Liver (tissue), 3 donors: ENCODE results near the gene LGALS12.

Source experiments
- MAX ChIP-seq: IDR thresholded peaks from 2 replicates; pipeline ENCODE4 v1.6.1; 2016; ENCODE audit warnings: antibody characterized with exemption
- TAF1 ChIP-seq: conservative IDR thresholded peaks from 2 replicates; pipeline ENCODE4 v1.6.1; 2016; ENCODE audit warnings: antibody characterized with exemption, mild to moderate bottlenecking
- TF ChIP-seq, protein P1 (sequence below): fragments of 150-350 bp; IDR thresholded peaks from 2 replicates; pipeline ENCODE4 v1.5.1; 2017; ENCODE audit warnings: improper control_type of control experiment, low read depth, low read length; ENCODE audit not compliant: missing input control
- donor health status: healthy.
- donor health status: healthy.

DNA sequence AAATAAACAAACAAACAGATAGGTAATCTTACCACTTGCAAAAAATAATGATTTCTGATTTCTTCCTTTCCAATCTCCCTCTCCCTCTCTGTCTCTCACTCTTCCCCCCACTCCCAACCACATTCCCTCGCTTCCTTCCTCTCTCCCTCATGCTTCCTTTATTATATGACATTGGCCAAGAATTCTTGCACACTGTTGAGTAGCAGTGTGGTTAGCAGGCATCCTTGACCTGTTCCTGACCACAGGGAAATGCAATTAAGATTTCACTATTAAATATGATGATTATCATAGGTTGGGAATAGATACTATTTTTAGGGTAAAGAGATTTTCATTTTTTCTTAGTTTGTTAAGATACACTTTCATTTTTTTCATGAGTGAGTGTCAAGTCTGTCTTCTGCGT, 16.0 kb downstream of the LGALS12 start:
- TF ChIP-seq, protein P1, sequence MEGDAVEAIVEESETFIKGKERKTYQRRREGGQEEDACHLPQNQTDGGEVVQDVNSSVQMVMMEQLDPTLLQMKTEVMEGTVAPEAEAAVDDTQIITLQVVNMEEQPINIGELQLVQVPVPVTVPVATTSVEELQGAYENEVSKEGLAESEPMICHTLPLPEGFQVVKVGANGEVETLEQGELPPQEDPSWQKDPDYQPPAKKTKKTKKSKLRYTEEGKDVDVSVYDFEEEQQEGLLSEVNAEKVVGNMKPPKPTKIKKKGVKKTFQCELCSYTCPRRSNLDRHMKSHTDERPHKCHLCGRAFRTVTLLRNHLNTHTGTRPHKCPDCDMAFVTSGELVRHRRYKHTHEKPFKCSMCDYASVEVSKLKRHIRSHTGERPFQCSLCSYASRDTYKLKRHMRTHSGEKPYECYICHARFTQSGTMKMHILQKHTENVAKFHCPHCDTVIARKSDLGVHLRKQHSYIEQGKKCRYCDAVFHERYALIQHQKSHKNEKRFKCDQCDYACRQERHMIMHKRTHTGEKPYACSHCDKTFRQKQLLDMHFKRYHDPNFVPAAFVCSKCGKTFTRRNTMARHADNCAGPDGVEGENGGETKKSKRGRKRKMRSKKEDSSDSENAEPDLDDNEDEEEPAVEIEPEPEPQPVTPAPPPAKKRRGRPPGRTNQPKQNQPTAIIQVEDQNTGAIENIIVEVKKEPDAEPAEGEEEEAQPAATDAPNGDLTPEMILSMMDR: no peak
- TF ChIP-seq TAF1 (no peak), MAX (no peak)
